ENCODE results near the gene LFNG.

- no peak for TF ChIP-seq CTCF (IDR thresholded peaks at IDR 0.05; ENCODE audit: low read depth, low read length, poor library complexity, severe bottlenecking)
- TF ChIP-seq EZH2phosphoT487 (IDR thresholded peaks at IDR 0.05; ENCODE audit: borderline replicate concordance, low read length), result no peak
These were observed 39.8 kb downstream of the LFNG start for GRCh38 chr7:2559283-2559950.
